ENCODE measurements around the gene GXYLT2.

DNA sequence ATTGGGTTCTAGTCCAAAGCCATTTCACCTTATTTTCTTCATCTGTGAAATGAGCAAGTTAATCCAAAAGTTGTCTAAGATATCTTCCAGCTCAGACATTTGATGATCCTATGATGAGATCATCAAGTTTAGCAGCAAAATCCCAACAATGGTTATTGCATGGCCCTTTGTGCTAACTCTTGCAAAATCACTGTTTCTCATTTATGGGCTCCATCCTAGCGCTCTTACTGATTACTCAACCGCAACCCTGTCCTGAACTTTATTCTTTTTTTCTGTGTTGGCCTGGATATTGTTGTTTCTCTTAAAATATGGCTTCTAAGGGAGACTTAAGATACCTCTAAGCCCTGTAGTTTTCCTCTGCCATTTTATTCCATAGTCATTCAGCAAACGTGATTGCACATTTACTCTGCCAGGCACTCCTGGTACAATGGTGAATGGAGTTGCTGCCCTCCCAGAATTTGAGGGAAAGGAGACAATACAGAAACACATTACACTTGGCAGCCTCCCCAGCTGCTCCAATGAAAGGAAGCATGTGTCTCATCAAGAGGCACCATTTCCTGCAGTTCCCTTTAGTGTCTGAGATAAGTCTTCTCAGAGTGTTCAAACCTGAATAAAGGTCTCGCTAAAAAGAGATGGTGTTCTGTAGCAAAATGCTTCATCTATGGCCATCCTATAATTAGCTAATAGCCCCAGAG is 4.4 kb downstream of the GXYLT2 start:
- TF ChIP-seq CTCF (IDR thresholded peaks at IDR 0.05) (no peak), POLR2A (IDR thresholded peaks at IDR 0.05) (no peak)
